ENCODE measurements around the gene GALNT5.

GRCh38 chr2:157221394-157221988, 36.0 kb upstream of the GALNT5 start:
- no peak for TF ChIP-seq POLR2A (IDR thresholded peaks at IDR 0.05)
- no peak for TF ChIP-seq CTCF (IDR thresholded peaks at IDR 0.05)
